Embryonic facial prominence (tissue), 1 donor: ENCODE data around the gene EFHC1.
"Not testable (repeated sequence)": the region's sequence is repeated elsewhere in the genome, so short reads cannot be mapped to it uniquely, and the experiment has no call there.

Experiments
- DNase-seq: peaks from one replicate; pipeline ENCODE4 v3.0.0-alpha.2; 2016; ENCODE audit errors: extremely low spot score

Gene EFHC1

DNA sequence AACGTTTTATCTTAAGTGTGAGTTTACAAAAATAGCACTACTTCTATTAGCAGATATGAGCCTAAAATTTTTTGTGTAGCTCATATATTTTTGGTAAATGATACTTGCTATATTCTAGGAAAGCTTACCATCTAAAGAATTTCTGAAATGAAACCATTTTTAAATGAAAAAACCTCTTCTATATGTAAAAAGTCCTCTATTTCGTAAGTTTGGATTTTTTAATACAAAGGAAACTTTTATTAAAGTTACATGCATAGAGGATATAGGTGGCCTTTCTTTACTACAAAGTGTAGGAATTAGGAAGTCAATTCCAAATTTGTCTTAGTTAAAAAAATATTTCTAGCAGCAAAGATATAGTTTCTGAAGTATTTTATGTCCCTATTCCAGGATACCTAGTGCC lies 18.8 kb downstream of the EFHC1 start:
- DNase-seq = no peak

DNA sequence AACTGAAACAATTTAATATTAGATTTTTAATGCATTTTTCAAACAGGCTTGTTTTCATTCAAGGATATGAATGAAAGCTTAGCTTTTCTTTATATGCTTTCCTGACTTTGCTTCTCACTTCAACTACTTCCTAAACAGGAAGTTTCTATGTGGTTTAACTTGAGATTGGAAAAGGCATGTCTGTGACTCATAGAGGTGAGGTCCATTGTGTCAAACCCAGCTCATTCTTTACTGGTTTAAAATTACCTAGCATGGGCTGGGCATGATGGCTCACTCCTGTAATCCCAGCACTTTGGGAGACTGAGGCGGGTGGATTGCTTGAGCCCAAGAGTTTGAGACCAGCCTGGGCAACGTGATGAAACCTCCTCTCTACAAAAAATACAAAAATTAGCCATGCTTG lies 34.4 kb downstream of the EFHC1 start:
- no peak for DNase-seq

DNA sequence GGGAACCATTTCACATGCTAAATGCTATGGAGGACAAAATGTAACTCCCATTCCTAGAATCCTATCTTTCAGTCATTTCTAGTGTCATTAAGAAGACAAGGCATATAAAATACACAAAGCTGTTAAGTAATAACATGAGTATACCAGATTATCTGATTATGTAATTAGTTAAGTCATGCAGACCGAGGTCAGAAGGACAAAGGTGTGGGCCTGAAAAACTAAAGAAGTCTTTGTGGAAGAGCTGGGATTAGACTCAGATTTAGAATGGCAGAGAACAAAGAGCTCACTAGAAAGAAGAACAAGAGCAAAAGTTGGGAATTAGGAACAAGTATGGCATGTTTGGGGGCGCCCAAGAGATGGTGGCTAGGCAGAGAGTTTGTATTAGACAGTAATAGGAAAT lies 37.0 kb downstream of the EFHC1 start:
- DNase-seq = no peak

DNA sequence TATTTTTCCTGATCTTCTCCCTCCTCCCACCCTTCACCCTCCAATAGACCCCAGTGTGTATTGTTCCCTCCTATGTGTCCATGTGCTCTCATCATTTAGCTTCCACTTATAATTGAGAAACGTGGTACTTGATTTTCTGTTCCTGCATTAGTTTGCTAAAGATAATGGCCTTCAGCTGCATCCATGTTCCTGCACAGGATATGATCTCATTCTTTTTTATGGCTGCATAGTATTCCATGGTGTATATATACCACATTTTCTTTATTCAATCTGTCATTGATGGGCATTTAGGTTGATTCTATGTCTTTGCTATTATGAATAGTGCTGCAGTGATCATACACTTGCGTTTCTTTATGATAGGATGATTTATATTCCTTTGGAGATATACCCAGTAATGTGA lies 41.1 kb downstream of the EFHC1 start:
- not testable (repeated sequence) for DNase-seq

DNA sequence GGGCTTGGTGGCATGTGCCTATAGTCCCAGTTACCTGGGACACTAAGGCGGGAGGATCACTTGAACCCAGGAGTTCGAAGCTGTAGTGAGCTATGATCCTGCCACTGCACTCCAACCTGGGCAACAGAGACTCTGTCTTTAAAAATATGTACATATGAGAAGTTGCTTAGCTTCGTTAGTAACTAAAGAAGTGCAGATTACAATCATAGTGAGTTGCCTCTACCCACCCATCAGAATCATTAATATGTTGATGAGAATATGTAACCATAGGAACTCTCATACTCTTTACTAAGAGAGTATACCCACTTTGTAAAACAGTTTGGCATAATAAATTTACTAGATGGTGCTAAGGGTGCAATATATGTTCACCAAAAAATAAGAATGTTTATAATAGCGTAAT lies 54.0 kb downstream of the EFHC1 start:
- DNase-seq = no peak

DNA sequence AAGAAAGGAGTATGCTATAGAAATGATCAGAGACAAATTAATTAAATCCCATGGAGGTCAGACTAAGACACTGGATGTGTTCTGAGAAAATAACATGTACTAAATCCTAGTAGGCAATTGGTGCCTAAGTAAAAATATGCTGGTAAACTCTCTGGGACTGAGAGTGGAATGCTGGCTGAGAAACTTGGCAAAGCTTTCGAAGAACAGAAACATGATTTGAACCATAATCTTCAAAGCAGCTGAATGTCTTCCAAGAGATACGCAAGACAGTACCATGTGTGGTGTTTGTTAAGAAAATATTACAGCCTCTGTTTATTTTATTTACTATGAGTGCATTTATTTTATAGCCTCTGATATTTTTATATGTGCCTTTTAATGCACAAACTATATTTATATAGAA lies 55.2 kb downstream of the EFHC1 start:
- DNase-seq = no peak

DNA sequence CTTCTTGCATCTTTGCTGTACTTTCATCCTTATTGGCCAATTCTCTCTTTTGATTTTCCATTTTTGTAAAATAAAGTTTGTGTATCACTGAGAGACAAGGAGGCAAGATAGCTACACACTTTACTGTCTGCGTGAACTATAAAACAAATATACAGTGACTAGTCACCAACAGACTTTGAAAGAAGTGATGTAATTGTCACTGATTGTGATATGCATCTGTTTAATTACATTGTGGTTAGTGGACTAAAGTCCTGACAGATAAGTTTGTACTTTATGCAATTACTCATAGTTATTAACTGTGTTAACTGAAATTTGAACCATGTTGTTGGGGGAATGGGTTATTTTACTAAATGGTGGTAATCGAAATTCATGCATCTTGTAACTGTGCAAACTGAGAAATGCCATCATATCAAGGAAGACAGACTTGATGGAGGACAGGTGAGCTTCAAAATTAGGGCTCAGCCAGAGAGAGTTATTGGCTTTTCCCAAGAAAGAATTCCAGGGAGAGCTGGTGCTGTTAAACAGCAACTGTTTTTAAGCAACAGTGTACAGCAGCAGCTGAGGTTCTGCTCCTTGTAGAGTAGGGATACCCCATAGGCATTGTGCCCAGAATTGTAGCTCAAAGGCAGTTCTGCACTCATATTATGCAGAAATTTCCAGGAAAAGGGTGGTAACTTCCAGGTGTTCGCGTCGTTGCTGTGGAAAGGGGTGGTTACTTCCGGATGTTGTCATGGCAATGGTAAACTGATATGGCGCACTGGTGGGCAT lies 62.9 kb downstream of the EFHC1 start:
- DNase-seq = no peak

DNA sequence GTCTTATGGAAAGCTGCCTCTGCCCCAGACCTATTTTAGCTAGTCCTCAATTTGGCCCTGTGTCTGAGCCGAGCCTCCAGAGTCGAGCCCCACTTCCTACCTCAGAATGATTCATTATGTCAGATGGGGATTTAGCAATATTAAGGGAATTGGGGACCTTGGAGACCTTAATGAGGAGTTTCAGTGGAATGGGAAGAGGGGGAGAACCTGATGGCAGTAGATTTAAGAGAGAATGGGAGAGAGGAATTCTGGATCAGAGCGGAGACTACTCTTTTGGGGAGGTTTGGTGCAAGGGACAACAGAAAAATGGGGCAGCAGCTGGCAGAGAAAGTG lies 63.5 kb downstream of the EFHC1 start:
- no peak for DNase-seq

DNA sequence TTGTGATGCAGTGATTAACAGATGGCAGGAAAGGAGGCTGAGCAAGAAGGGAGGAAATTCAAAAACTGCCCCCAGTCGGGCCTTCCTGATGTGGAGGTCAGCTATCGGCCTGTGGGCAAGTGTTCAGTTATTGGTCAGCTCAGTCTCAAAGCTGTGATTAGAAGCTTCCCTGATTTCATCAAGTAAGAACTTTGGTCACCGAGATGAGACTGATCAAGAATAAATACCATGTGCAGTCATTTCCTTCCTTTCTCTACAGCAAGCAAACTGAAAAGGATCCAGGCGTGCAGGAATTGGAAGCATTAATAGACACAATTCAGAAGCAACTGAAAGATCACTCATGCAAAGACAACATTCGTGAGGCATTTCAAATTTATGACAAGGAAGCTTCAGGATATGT lies 69.7 kb downstream of the EFHC1 start:
- DNase-seq = no peak

DNA sequence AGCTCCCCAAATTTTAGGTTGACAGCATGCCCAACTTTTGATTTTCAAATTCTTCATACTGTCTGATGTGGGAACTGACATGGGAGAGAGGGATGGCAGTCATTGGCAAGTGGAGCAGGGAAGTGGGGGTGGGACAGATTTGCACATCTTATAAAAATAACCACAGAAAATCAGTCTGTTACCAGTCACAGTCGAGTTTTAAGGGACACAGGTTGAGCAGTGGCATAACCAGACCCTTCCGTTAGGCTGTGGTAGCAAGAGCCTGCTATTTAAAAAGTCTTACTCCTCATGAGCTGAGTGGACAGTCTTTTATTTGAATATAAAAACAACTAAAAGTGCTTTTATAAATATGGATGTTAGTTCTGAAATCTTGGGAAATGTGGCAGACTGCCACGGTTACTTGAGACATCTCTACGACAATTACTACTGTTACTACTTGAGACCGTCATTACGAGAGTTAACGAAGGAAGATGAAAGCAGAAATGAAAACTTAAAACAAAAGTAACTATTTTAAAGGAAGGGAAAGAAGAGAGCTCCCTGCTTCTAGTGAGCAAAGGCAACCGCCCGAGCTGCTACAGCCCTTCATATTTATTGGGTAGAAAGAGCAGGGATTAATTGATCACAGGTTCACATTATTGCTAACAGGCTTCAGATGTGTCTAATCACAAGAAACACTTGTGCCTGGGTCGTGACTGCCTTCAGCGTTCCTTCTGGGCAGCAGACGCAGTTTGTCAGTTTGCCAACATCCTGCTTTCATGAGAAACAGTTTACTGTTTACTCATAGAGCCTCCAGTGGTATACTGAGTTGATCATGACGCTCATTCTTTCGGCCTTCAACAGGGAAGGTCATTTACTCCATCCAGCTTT lies 71.3 kb downstream of the EFHC1 start:
- DNase-seq = no peak

DNA sequence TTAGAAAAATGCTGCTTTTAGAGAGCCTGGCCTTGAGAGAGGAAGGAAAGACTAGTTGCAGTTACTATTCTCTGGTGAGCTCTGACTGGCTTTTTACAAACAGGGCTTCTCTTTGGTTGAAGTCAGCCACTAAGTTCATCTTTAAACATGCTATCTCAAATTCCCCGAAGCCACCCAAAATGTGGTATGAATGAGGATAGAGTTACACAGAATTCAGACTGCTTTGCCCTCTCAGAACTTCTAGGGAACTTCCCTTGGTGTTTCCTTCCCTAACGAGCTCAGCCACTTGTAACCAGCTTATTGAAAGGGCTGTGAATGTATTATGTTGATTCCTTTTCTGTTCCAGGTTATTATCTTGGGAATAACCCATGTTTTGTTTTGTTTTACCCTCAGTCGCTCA lies 73.5 kb downstream of the EFHC1 start:
- DNase-seq = no peak

DNA sequence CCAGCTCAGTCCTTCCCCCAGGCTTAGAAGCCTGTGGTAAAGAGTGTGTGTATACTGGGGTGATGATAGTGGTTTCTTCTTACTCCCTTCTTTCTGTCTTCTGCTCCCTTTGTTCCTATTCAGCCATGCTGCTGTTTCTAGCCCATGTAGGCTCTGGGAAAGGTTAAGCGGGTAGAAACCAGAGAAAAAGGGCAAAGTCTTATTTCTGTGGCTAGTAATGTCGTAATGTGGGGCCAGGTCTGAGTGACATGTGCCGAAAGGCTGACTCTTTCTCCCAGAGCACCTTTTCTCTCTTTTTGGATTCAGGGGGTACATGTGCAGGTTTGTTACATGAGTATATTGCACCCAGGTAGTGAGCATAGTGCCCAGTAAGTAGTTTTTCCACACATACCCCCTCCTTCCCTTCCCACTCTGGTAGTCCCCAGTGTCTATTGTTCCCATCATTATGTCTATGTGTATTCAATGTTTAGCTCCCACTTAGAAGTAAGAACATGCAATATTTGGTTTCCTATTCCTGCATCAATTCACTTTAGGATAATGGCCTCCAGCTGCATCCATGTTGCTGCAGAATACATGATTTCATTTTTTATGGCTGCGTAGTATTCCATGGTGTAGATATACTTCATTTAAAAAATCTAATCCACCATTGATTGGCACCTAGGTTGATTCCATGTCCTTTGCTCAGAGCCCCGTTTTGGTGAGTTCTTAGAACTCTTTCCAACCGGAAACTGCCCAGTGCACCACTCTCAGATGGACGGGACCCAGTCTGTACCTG lies 74.3 kb downstream of the EFHC1 start:
- DNase-seq = no peak

DNA sequence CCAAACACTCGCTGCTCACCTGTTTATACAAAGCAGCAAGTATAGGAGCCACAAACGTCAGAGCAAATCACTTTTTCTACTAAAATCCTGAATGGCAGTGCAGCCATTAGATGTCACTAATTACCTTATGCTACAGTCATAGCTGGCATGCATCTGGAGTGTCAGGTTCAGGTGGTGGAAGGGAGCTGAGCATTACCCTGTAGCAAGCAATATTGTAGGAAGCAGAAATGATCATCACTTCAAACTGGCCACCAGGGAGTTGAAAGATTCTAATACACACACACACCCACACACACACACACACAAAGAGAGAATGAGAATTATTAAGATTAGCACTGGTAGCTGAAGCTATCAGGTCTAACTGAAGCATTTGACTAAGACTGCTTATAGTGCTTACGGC lies 75.8 kb downstream of the EFHC1 start:
- DNase-seq = no peak

DNA sequence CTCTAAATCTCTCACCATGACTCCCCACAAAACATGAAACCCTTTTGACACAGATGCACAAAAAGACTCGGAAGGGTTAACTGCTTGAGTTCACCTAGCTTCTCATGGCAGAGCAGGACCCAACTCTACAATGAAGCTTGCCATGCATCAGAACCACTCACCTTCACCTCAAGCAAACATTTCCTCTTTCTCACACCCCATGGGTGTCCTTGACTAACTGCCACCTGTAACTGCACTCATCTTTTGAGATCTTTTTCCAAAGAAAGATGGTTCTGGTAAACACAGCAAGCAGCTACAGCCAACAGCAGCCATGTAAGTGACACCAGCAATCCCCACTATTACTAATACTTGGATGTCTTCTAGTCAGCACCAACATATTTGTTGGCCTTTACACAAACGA lies 76.5 kb downstream of the EFHC1 start:
- no peak for DNase-seq

DNA sequence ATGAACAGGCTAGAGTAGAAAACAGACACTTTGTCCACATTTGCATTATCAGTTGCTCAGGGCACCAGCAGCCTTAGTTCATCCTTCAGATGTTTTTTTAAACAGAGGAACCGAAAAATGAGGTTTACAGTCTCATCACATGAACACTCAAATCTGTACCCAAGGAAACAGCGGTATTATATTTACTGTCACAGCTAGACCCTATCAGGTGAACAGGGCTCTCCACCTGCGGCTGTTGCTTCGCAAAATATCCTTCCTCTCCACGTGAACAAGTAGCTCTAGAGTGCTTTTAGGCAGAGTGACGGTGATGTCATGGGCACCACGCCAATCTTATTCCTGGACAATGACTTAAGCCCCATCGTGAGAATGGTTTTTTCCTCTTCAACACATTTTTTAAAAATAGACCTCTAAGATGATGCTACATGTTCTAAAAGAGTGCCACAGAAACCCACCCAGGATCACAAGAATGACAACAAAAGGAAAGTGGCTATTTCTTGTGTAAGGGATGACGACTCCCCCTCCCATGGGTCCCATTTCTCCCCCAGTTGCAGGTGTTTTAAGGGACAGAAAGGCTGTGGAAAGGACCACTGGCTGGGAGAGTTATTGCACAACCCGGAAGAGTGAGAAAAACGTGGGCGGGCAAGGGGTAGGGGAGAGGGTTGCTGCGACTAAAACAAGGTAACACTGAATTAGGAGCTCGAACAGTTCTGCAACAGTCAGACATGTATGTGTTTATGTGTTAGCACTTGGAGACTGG lies 77.7 kb downstream of the EFHC1 start:
- no peak for DNase-seq

DNA sequence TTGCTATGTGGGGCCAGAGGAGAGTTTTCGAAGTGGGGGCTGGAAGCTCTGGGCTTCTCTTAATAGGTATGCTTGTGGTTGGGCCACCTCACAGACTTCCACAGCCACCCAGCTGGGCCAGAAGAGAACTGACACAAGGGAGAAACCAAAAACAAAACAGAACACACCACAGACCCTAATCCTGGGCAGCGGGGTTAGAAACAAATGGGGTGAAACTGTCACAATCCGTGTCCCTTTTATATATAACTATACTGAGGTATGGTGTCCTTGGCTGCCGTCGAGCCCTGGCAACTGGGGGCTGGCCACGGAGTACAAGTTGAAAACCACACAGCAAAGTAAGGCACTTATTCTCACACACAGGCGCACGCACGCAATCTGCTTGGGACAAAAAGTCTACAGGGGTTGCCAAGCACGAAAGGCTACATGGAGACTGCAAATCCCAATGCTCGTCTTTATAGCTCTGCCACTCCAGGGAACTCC lies 78.4 kb downstream of the EFHC1 start:
- DNase-seq = no peak

DNA sequence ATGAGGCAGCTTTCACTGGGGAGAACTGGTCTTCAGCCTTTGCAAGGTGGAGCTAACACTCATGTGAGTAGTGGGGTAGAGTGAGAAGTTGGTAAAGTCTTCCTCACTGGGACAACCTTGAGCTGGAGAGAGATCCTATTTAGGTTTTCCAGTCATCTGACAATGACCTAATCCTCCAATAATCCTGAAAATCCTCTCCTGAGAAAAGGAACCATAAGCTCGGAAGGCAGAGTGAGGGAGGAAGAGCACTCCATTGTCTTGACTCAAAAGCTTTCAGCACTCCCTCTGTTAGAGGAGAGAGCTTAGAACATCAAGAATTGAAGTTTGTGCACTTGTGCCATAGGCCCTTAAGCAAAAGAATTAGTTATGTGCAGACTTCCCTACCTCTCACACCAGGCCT lies 78.9 kb downstream of the EFHC1 start:
- no peak for DNase-seq

DNA sequence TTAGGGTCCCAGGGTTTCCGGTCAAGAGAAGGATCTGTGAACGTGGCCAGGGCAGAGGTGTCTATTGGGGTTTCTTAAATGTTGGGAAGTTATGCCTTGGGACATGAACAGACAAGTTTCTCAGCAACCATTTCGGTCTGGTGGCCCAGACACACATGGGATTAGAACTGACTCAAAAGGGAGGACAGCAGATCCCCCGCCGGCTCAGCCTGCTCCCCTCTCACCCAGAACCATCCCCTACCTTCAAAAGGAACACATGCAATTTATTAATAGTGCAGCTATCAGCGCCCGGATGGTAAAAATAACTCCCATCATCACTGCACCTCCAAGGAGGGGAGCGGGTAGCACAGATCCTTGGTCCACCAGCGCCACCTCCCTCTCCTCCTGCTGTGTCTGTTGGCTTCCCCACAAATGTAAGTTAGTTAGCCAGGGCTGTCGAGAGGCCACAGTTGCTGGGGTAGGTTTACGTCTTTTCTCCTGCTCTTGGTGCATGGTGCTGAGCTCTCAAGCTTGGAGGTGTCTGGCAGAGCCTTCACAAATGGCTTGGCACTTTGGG lies 79.6 kb downstream of the EFHC1 start:
- no peak for DNase-seq

DNA sequence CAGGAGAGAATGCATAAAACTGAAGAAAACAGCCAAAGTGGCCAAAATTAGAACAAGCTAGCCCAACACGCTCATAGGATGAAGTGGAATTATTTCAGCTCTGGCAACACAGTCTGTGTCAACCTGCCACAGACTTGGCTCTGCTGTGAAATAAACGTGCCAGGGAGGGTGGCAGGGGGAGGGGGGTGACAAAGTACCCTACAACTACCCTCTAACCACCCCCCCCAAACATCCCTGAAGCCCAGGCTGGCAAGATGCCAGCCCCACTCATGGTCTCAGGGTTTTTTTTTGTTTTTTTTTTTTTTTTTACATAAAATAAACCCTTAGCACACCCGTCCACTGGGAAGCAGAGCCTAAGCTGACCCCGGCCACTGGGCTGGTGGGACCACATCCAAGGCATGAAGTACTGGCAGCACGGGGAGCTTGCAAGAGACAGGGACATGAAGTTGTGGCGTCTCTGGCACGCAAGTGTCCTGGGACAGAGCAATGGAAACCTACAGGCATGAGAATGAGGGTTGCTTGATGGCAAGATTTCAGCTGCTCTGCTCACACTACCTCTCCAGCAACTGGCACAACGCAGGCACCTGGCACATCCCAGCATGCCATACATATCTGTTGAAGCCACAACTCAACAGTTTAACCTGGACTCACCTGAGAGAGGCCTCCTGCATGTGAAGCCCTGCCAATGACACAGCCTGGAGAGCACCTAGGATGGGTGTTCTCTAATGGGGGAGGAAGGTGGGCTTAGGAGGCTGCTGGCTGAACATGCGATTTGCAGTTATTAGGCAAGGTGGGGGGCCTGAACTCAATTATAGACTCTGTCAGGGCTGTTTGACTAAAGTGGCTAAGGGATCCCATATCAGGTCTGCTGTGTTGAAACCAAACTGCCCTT lies 80.3 kb downstream of the EFHC1 start:
- DNase-seq = no peak

DNA sequence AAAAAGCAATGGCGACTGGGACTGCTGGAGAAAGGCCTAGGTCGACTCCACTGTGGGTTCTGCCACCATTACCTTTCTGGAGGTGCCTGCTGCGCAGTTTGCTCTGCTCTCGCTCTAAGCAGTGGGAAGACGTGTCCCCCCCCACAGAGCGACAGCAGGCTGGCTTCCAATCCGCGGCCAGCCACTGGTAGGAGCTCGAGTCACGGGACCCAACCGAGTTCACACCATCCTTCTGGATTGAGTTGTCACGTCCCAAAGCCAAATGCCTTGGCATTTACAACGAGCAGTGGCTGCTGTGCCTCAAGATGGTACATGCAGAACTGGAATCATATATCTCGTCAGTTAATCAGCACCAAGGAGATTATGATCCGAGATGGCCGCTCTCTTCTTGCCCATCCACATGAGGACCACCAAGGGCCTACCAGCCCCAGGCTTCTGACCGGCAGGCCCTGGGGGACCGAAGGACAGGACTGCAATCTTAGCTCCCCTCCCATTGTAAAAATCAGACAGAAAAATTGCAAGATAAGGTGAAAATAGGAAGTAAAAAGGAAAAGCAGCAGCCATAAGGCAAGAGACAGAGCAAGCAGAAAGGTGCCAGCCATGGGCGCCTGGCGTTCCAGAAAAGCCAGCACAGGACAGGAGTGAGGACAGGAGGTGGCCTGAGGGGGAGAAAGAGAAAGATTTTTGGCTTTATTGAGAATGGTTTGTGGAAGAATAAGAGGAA lies 82.3 kb downstream of the EFHC1 start:
- DNase-seq = no peak
